HL-60 (cell line): ENCODE data around the gene ACAD10.

Experiments used
- DNase-seq, 2 experiments: peaks; one replicate each; pipeline ENCODE4 v3.0.0-alpha.2; 2010 to 2020; ENCODE audit warnings: low read depth in 1 of 2, low spot score in 1 of 2
- H3K27ac ChIP-seq: fragments of 250-450 bp; sonication (Bioruptor Pico); replicated peaks from 2 replicates; pipeline ENCODE4 v1.5.1; 2020; ENCODE audit warnings: mild to moderate bottlenecking, moderate library complexity
- H3K27me3 ChIP-seq: fragments of 250-450 bp; sonication (Bioruptor Pico); 2 replicates; pipeline ENCODE4 v1.5.1; 2021; ENCODE audit warnings: mild to moderate bottlenecking, moderate library complexity; ENCODE audit not compliant: insufficient read depth, poor library complexity, severe bottlenecking
- H3K4me3 ChIP-seq: replicated peaks from 2 replicates; pipeline ENCODE4 v1.5.1; 2011; ENCODE audit warnings: mild to moderate bottlenecking, control low read depth, low read length; ENCODE audit not compliant: insufficient read depth
- CTCF ChIP-seq: IDR thresholded peaks from one replicate; pipeline ENCODE4 v1.5.1; 2011; ENCODE audit warnings: low read length, control low read depth, inconsistent platforms; ENCODE audit not compliant: insufficient read depth
- GABPA ChIP-seq: IDR thresholded peaks from 2 replicates; pipeline ENCODE4 v1.6.1; 2012; ENCODE audit warnings: low read depth
- POLR2AphosphoS5 ChIP-seq: IDR thresholded peaks from 2 replicates; pipeline ENCODE4 v1.6.1; 2012; ENCODE audit warnings: low read depth
- REST ChIP-seq: IDR thresholded peaks from 2 replicates; pipeline ENCODE4 v1.6.1; 2012; ENCODE audit warnings: low read depth; ENCODE audit not compliant: insufficient replicate concordance
- SPI1 ChIP-seq: IDR thresholded peaks from 2 replicates; pipeline ENCODE4 v1.6.1; 2012; ENCODE audit warnings: low read depth, mild to moderate bottlenecking, borderline replicate concordance

Gene ACAD10

GRCh38 chr12:111785651-111786050 lies 99.8 kb downstream of the ACAD10 start:
- no peak overlapping the region for H3K4me3 ChIP-seq
- no peaks in the 10 kb centered on the region for H3K27me3 ChIP-seq
- TF ChIP-seq POLR2AphosphoS5 (no peak), REST (no peak), GABPA (no peak), CTCF (no peak), SPI1 (no peak)
- DNase-seq: no peak
- no peak overlapping the region for H3K27ac ChIP-seq

- Histone ChIP-seq H3K27ac (peak overlapping the region; percentile 42), H3K27me3 (no peaks in the 10 kb centered on the region), H3K4me3 (no peak overlapping the region)
- peak in 1 of 2 experiments; percentile 78 for DNase-seq
- TF ChIP-seq POLR2AphosphoS5: no peak
- TF ChIP-seq REST: no peak
- peak; percentile 82 for TF ChIP-seq CTCF
These were observed 102.4 kb downstream of the ACAD10 start for GRCh38 chr12:111788178-111788654.

GRCh38 chr12:111789779-111790178 lies 103.9 kb downstream of the ACAD10 start:
- Histone ChIP-seq H3K27me3 (no peaks in the 10 kb centered on the region), H3K4me3 (no peak overlapping the region), H3K27ac (no peak overlapping the region)
- no peak for DNase-seq
- TF ChIP-seq GABPA (no peak), CTCF (no peak), POLR2AphosphoS5 (no peak), SPI1 (no peak), REST (no peak)
